A673 (cell line): Measurements from ENCODE around the gene GPC1. TPM values are rescaled to one million over a fixed set of nuclear protein-coding genes. Genes with fewer than 3 reads are reported as not detected.

Source experiments
- BruUV-seq: library from RNA; stranded (reverse); fragments of 400-500 nt; replicated peaks from 2 replicates; lab custom pipeline; 2021; lab: Mats Ljungman, UMichigan
- CTCF ChIA-PET: fragments of 300-600 bp; sonication (Branson Sonifier 250); formaldehyde crosslinking; loops from one replicate; lab custom pipeline; 2022; ENCODE audit warnings: antibody characterized with exemption; lab: Charles Lee
- POLR2A ChIA-PET: fragments of 300-600 bp; sonication (Branson Sonifier 250); formaldehyde crosslinking; loops from one replicate; lab custom pipeline; 2022; ENCODE audit warnings: antibody characterized with exemption; ENCODE audit not compliant: low non-redundant PET; lab: Charles Lee
- DNase-seq: peaks from one replicate; pipeline ENCODE4 v3.0.0-alpha.2; 2015; ENCODE audit warnings: low spot score
- H3K27ac ChIP-seq: fragments of 200-600 bp; sonication (generic); 2 replicates; pipeline ENCODE4 v1.5.1; 2016; ENCODE audit warnings: mixed run types, low read depth, mild to moderate bottlenecking, mixed read lengths, antibody characterized with exemption, low read length; ENCODE audit not compliant: poor library complexity, severe bottlenecking
- H3K27me3 ChIP-seq: fragments of 200-600 bp; sonication (generic); replicated peaks from 2 replicates; pipeline ENCODE4 v1.6.1; 2017; ENCODE audit warnings: mixed run types, low read depth, mild to moderate bottlenecking, mixed read lengths, antibody characterized with exemption, low read length; ENCODE audit not compliant: insufficient read depth, poor library complexity
- H3K36me3 ChIP-seq: fragments of 200-600 bp; sonication (generic); 2 replicates; pipeline ENCODE4 v1.6.1; 2016; ENCODE audit warnings: mixed run types, mild to moderate bottlenecking, mixed read lengths, antibody characterized with exemption, low read length; ENCODE audit not compliant: insufficient read depth, poor library complexity, severe bottlenecking
- H3K4me1 ChIP-seq: fragments of 200-600 bp; sonication (generic); 2 replicates; pipeline ENCODE4 v1.6.1; 2017; ENCODE audit warnings: mixed run types, mild to moderate bottlenecking, mixed read lengths, antibody characterized with exemption, low read length; ENCODE audit not compliant: insufficient read depth, poor library complexity, severe bottlenecking
- H3K4me3 ChIP-seq: fragments of 200-600 bp; sonication (generic); 2 replicates; pipeline ENCODE4 v1.5.1; 2016; ENCODE audit warnings: low read depth, mixed run types, mild to moderate bottlenecking, mixed read lengths, low read length; ENCODE audit not compliant: poor library complexity, severe bottlenecking
- H3K9me3 ChIP-seq: fragments of 200-600 bp; sonication (generic); 2 replicates; pipeline ENCODE4 v1.6.1; 2016; ENCODE audit warnings: mixed run types, low read depth, mild to moderate bottlenecking, mixed read lengths, antibody characterized with exemption, low read length; ENCODE audit not compliant: poor library complexity, severe bottlenecking
- CTCF ChIP-seq: fragments of 300-800, 200-600 bp; sonication (generic); conservative IDR thresholded peaks from 2 replicates; pipeline ENCODE4 v1.5.1; 2017; ENCODE audit warnings: low read depth, mild to moderate bottlenecking, antibody characterized with exemption, low read length, moderate library complexity, mixed read lengths
- EZH2 ChIP-seq: fragments of 200-600 bp; sonication (generic); IDR thresholded peaks from 2 replicates; pipeline ENCODE4 v1.6.1; 2017; ENCODE audit warnings: borderline replicate concordance, low read depth, mild to moderate bottlenecking, mixed read lengths, antibody characterized with exemption, low read length; ENCODE audit not compliant: poor library complexity, severe bottlenecking
- intact Hi-C: fragments of 100-400 bp; cut with micrococcal nuclease; formaldehyde crosslinking; loops from one replicate; pipeline ENCODE4 v1.10.0; 2022; ENCODE audit not compliant: unreplicated experiment
- total RNA-seq: library from RNA; stranded (reverse); gene quantifications from 2 replicates; pipeline ENCODE4 v1.2.3, GENCODE V29; 2021

The GPC1 gene
- total RNA-seq, 1 experiment from 2014 or later: 21.2 TPM

GRCh38 chr2:240428245-240428644, 7.2 kb upstream of the GPC1 start:
- ChIA-PET CTCF (no interaction called here), POLR2A (no interaction called here)
- Histone ChIP-seq H3K4me3 (no peak overlapping the region), H3K27ac (no peak overlapping the region), H3K9me3 (no peaks in the 10 kb centered on the region), H3K36me3 (no peaks in the 10 kb centered on the region), H3K4me1 (no peaks in the 10 kb centered on the region), H3K27me3 (no peaks in the 10 kb centered on the region)
- DNase-seq: no peak
- BruUV-seq: no TSS peak
- no peak for TF ChIP-seq CTCF
- no peak for TF ChIP-seq EZH2
- intact Hi-C loops: no loop called here

- no peaks in the 10 kb centered on the region for H3K9me3 ChIP-seq
- TF ChIP-seq EZH2 (no peak), CTCF (no peak)
- H3K4me3 ChIP-seq: no peak overlapping the region
- CTCF ChIA-PET: no interaction called here
- no peak for DNase-seq
- no peaks in the 10 kb centered on the region for H3K36me3 ChIP-seq
- POLR2A ChIA-PET: no interaction called here
- intact Hi-C loops: no loop called here
- H3K27me3 ChIP-seq: no peaks in the 10 kb centered on the region
- peaks cover 1% of the 10 kb centered on the region for H3K4me1 ChIP-seq
- no TSS peak for BruUV-seq
- no peak overlapping the region for H3K27ac ChIP-seq
Observed at GRCh38 chr2:240429341-240429871, 6.1 kb upstream of the GPC1 start.

- POLR2A ChIA-PET: no interaction called here
- H3K27ac ChIP-seq: no peak overlapping the region
- H3K9me3 ChIP-seq: no peaks in the 10 kb centered on the region
- CTCF ChIA-PET: no interaction called here
- H3K4me3 ChIP-seq: no peak overlapping the region
- BruUV-seq: no TSS peak
- TF ChIP-seq EZH2 (no peak), CTCF (no peak)
- peaks cover 6% of the 10 kb centered on the region for H3K4me1 ChIP-seq
- no peaks in the 10 kb centered on the region for H3K27me3 ChIP-seq
- DNase-seq: no peak
- H3K36me3 ChIP-seq: no peaks in the 10 kb centered on the region
- intact Hi-C loops: no loop called here
Observed at GRCh38 chr2:240429872-240430491, 5.5 kb upstream of the GPC1 start.
